GM19351 (cell line): Measurements from ENCODE around the gene CXCR6.

ENCODE experiments used
- ATAC-seq: cut with Tn5 transposase; IDR thresholded peaks from one replicate; pipeline ENCODE4 v1.9.1; 2021; ENCODE audit warnings: mild to moderate bottlenecking, moderate library complexity; ENCODE audit not compliant: unreplicated experiment

The CXCR6 gene

DNA sequence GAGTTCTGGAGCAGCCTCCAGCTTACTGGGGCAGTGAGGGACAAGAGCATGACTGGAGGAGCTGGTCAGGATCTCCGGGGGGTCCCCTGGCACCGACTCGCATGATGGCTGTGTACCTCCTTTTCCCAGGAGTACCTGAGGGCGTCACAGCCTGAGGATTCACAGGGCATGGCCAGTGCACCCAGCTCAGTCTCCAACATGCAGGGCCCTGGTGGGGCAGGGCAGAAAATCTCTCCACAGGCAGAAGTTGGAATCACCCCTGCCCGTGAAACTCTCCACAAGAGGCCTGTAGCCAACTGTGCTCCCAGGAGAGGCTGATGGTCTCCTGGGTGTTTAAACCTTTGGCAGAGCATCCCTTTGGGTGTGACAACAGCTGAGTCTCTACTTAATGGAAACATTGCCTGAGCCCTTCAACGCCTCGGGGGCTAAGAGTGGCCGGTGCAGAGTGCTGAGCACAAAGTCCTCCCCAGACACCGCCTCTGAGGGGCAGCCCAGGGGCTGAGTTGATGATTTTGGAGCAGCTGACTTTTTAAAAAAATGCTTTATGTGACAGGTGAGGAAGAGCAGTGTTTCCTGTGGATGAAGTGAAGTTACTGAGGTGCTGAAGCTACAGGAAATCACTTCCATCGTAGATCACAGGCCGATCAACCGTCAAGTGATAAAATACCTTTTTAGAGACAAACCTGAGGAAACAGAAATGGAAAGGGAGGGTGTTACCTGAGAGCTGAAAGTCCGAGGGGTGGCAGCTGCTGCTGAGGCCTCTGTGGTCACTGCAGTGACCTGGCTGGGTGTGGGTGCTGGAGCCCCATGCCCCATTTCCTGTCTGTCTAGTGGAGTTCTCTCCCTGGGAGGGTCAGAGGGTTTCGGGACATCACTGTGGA lies 21.9 kb upstream of the CXCR6 start:
- no peak for ATAC-seq

DNA sequence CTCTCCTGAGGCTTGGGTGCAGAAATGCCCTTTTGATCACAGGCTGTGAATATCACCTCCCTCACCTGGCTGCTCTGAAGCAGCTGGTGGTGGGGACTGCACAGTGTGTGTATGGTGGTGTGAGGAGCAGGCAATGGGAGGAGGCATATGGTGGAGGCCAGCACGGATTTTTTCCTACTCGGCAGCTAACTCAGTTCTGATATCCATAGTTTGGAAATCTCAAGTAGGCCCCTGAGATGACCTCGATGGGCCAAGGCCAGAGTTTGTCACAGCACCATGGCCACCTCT lies 21.3 kb upstream of the CXCR6 start:
- ATAC-seq, result no peak

DNA sequence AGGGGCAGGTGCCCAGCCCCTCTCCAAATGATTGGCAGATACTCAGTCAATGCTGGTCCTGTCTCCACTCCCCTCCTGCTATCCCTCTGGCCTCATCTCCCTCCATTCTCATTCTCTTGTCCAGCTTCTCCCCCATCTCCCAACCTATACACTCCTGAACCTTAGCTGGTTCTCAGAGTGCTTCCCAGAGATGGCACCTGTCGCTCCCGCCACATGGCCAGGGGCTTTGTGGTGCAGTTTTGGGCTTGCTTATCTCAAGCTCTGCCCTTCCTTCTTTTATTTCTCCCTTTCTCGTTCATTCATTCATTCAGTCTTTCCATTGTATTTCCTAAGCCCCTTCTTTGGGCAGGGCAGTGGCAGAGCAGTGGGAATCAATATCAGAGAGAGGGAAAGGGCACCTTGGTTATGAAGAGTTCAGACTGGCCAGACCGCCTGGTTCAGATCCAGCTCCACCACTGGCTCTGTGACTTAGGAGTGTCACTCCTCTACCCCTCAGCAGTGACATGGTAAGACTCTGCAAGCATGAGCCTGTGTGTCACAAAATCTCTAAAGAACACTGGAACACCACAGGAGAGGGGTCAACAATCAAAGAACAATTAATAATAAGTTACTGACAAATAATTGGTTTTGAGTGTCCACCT lies 20.2 kb upstream of the CXCR6 start:
- no peak for ATAC-seq

DNA sequence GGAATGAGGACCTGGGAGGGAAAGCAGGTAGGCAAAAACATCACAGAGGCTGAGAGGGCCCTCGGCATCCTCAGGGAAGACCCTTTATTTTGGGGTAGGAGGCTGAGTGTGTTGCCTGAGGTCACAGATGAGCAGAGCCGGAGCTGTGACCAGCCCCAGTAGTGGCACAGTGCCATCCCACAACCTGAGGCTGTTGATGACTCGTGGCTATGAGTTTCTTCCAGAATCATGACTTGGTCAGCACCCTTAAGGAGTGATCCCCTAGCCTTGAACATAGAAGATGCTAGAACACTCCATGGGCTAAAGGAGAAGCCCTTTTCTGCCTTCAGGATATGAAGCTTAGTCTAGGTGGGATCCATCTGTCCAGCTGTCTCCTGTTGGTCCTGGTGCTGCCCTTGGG lies 19.5 kb upstream of the CXCR6 start:
- no peak for ATAC-seq

DNA sequence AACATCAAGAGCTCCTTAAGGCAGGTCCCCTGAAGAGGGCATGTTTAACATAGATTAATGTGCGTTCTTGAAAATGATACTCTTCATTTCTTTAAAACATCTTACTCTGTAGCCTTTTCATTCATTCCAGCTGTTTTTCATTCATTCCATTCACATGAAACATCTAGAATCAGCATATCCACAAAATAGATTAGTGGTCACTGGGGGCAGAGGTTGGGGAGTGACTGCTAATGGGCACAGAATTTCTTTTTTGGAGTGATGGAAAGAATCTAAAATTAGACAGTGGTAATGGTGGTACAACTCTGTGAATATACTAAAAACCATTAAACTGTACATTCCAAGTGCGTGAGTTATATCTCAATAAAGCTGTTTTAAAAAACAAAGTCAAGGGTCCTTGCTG lies 15.4 kb upstream of the CXCR6 start:
- no peak for ATAC-seq

DNA sequence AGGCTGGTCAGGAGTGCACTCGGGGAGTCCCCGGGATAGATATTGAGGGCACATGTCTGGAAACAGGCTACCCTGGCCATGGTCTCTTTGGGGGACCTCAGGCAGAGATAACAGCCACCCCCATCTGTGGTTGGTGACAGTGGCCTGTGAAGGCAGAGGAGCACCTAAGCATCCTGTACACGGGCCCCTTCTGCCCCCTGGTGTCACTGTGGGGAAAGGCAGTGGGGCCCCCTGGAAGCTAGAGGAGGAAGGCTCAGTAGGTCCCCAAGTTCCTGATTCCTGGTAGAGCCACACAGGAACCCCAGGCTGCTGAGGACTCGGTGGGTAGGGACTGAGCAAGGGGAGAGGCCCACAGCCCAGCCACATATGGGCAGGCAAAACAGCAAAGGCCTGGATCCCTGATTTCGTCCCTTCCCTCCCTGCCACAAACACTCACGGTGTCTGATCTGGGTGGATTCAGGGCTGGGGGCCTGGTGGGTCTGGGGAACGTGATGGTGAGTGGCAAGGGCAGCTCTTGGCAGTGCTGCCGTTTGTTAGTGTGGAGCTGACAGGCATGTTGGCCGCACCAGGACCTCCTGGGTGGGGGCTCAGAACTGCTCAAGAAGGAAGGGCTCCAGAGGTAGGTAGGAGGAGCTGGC lies 14.1 kb upstream of the CXCR6 start:
- no peak for ATAC-seq

DNA sequence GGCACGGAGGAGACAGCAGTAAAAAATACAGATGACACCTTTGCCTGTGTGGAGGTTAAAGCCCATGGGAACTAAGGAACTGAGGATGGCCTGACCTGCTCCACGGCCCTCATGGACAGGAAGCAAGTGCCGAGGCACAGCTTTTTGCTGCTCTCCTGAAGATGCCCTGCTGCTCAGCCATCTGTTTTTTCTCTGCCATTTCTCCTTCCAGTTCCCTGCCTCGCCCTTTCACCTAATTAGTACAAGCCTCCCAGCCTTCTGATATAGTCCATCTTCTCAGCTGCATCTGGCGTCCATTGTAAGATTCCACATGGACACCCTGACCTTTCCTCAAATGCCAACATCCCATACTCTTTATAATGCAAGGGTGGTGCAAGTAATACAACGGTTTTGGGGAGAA lies 11.8 kb upstream of the CXCR6 start:
- no peak for ATAC-seq

DNA sequence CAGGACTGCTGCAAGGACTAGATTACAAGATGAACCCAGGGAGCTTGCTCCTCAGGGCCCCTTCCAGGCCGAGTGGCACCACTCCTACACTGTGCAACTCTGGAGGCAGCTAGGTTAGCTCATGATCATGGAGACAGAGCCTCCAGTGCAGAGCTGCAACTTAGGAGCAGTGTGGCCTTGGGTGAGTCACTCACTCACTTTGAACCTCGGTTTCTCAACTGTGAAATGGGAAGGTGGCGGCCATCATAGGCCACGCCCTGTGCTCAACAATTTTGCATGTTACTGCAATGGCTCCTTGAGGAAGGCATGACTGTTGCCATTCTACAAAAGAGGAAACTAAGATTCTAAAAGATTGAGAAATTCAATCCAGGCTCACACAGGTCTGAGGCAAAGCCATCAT lies 11.2 kb upstream of the CXCR6 start:
- ATAC-seq, result no peak

DNA sequence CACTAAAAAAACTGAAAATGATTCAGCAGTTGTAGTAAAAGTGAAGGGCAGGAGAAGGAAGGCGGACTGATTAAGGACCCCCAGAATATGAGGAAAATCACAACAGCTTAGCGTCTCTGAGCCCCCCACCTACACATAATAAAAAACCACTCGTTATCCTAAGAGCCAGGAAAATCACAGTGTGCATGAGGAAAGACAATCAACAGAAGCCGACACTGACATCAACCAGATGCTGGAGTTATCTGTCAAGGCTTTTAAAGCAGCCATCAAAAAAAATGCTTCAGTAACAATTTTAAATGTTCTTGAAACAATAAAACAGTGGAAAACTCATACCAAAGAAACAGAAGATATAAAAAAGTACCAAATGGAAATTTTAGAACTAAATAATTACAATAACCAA lies 9.7 kb upstream of the CXCR6 start:
- ATAC-seq, result no peak

DNA sequence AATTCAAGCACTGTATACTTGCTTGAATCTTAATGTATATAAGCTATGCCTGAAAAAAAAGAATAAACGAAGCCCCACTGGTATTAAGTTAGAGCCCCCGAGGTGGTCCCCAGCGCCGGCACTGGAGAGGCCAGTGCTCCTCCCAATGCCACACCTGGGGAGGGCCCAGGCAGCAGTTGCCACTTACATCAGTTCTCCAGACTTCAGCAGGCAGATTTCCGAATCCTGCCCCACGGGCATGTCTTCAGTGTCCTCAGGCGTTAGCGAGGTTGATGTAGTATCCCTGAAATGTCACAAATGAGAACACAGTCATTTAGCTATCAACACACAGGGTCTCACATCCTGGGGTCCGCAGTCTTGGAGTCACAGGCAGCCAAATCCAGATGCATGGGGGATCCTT lies 7.0 kb upstream of the CXCR6 start:
- ATAC-seq, result no peak

DNA sequence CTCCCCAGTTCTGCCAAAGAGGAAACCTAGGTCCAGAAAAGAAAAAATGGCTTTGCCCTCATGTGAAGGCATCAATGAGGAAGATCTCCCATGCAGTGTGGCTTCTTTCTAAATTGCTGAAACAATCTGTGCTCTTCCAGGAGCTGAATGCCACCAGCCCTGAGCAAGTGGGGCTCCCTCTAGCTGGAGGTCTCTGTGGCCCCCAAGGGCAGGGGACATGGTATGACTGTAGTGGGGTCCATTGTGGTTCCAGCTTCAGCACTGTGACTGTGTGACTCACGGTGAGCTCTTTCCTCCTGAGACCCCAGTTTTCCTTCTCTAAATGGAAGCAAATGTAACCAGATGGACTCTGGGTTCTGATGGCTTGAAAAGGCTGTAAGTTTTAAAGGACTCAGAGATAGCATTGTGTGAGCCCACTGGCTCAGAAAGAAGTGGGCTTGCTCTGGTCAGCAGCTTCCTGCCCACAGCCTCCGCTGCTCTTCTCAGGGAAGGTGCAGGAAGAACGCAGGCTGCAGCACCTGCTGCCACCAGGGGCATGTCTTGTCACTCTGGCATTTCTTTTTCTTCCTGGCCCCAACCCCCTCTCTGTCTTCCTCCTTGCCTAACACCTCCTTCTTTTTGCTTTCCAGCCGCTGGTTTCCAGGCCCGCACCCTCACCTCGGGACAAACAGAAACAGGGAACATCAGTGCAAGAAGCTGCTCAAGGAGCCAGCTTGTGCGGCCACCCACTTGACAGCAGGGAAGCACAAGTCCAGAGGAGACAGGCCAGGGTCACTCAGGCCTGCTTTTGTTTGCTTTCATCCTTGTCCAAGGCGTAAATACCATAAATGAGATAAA lies 5.8 kb upstream of the CXCR6 start:
- no peak for ATAC-seq

DNA sequence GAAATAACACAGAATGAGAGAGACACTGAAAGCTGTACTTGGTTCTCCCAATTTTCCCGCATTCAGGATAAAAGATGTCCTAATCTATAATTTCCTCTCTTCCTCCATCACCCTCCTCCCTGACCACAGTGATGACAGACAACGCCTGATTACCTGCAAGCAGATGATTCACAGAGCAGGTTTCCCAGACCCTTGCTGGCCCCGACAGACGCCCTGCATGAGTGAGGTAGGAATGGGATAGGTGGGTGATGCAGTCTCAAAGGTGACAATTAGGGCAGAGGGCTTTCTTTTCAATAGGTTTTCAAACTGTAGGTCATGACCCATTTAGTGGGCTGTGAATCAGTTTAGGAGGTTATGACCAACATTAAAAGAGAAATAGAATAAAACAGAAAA lies 5.2 kb upstream of the CXCR6 start:
- ATAC-seq, result no peak

DNA sequence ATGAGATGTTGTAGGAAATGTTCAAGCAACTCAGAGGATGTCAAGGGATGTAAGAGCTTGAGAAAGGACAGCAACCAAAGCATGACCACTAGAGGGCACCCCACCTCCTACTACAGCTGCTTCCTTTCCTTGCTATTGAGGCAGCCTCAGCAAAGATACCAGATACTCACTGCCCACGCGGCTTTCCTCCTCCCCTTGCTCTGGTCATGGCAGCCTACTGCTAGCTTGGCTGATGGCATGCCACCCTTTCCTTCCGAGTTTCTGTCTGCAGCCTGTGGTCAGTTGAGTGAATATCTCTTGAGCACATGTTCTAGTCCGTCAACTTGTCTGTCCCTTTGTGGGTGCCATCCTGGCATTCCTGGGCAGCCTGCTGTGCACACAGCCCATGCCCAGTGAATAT lies 4.4 kb upstream of the CXCR6 start:
- ATAC-seq, result no peak

DNA sequence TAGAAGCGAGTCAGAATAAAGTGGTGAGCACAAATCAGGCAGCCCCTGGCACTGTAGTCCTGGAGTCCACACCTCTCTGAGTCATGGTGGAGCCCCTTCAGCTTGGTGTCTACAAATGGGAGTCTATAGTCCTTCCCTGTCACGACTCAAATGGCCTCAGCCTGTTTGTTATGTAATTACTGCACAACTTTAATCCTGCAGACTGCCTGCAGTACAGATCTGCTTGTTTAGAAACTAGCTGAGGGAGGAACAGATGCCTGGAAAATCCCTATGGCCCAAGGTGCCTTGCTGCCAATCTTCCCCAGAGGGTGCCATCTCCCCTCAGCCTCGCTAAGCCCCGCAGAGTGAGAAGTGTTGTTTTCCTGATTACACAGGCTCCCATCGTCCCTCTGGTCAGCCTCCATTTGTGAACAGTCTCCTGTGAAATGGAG lies 3.9 kb upstream of the CXCR6 start:
- no peak for ATAC-seq

DNA sequence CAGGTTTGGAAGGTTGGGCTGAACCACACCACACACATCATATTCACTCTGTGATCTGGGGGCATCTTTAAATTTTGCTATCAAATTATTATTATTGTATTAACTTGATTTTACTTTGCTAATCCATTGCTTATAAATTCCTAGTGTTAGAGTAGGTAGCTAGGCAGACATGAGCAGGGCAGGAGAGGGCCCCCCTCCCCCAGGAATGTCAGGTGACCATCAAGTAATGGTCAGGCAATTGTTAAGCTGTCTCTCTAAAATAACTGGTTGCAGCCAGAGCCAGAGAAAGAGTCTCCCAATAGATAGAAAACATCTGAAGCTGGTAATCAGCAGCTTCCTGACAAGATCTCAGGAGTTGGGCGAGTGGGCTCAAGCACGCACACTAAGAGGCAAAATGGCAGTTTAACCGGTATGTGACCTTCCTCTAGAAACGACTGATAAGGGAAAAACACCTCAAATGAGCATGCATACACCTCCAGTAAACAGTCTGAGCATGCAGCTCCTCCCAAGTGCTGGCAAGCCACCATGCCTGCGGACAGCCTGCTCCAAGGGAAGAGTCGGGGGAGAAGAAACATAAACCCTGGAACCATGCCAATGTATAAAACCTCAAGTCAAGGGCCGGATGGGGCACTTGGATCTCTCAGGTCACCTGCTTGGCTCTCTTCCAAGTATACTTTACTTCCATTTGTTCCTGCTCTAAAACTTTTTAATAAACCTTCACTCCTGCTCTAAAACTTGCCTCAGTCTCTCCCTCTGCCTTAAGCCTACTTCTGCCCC lies 3.1 kb upstream of the CXCR6 start:
- no peak for ATAC-seq

DNA sequence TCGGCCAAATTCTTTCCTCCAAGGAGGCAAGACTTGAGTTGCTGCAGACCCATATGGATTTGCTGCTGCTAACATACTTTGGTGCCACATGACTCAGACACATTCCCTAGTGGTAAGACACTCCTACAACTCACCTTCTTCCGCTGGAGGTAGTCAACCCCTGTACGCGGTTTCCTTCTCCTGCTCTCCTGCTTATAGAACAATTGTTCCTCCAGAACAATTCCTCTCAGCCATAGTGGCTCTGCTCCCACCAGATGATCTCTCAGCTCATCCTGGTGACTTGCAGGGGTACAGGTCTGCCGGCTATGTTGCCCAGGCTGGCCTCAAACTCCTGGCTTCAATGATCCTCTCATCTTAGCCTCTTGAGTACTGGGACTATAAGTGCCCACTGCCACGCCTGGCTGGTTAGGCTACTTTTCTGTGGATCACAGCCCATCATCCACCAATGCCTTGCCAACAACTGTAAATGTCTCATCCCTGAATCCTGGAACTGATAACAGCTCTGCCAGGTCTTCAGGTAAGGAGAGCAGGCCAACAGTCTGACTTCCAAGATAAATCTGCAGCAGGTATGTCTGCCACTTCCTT lies 2.4 kb upstream of the CXCR6 start:
- no peak for ATAC-seq

DNA sequence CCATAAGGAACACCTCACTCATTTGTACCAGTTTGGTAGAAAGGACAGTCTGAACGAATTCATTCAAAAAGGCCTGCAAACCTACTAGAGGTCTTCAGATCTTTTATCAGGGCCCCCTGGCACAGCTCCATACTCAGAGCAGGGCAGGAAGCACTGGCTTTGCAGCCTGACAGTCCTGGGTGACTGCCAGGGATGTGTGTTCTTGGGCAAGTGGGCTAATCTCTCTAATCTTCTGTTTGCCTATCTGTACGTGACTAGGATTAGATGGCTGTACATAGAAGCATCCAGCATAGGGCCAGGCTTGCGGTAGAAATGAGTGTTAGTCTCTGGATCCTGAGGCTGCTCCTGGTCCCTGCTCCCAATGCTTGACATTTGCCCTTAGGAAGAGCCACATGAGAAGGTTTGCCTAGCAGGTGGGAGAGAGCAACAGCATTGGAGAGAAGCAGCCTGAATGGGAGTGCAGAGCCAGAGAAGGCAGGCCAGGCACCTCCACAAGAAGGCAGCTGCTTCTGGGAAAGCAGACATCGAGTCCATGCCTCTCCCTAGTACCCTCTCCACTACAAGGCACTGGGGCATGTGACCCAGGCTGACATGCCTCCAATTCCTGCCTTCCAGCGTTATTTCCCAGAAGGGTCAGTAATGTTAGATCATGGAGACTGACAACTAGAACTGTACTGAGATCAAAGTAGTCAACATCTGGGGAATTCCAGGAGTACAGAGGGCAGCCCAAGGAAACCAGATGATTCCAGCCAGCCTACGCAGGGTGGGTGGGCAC lies 1.0 kb upstream of the CXCR6 start:
- no peak for ATAC-seq

DNA sequence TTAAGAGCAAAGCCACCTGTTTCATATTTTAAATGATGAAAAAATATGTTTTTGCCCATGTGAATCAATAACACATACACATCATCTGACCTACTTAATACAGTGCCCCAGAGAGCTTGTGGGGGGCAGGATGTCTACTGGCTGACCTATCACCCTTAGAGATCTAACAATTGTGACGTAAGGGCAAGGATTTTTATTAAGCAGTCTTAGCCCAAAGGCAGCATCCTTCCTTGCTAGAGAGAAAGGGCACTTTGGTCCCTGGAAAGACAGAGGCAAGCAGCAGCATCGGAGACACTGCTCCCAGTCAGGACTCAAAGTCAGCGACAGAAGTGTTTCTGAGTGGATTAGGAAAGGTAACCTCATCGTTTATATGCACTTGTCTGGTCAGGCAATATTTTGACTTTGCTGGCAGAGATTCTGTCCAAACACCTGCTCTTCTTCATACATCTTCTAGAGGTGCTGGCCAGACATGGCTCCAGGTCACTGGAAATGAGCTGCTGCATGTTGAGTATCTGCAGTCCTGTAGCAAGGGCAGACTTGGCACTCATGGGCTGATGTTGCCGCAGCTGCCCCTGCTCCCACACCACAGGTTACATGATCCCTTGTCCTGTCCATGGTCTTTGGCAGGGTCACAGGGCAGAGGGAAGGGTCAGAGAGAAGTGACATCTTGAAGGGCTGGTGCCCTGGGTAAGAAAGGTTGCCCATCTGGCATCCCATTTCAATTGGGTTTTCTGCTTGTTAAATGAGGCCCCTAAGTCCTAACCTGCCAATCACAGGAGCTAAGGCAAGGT lies 1.8 kb downstream of the CXCR6 start:
- no peak for ATAC-seq

DNA sequence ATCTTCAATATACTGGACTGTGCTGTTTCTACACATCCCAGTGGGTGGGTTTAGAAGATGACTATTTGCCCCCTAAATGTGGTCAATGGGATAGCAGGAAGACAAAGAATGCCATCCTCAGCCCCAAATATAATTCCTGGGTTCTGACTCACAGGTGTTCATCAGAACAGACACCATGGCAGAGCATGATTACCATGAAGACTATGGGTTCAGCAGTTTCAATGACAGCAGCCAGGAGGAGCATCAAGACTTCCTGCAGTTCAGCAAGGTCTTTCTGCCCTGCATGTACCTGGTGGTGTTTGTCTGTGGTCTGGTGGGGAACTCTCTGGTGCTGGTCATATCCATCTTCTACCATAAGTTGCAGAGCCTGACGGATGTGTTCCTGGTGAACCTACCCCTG lies 3.0 kb downstream of the CXCR6 start:
- ATAC-seq, result no peak
